ENCODE results near the gene C12orf60. TPM values are rescaled to one million over a fixed set of nuclear protein-coding genes. Genes with fewer than 3 reads are reported as not detected.
A peak's percentile ranks its signal among the peaks of the same experiment; 100 is the strongest.
"Not testable (repeated sequence)": the region's sequence is repeated elsewhere in the genome, so short reads cannot be mapped to it uniquely, and the experiment has no call there.

C12orf60 gene
- total RNA-seq: 1.3 TPM

DNA sequence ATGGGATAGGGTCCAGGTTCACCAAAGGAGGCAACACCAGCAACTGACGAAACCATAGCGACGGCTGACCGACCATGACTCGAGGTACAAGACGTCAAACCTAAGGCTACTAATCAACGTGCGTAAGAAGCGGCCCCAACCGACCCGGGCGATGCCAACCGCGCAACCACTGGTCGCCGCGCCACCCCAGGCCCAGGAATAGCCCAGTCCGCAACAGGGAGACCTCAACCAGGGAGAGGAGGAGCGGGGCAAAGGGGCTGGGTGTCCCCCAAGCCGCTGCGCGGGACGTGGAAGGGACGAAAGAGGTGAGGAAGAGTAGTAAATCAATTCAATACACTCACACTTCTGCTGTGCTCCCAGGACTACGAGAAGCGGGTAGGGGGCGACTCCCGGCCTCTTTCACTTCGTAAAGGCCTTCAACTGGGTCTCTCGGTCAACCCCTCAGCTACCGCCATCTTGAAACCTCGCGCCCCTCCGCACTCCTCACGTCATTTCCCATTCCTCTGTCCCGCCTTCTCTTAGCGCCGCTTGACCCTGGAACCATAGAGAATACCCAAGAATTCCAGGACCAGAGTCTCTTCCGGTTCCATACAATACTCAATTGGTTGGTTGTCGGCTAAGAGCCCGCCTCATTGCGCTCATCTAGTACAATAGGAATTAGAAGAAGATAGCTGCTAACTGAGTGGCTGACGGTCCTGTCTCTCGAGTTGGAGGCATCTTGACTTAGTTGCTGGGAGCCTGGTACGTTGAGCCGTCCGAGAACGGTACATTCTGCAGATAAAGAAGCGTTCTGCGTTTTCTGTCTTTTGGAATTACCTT is at the start of gene C12orf60, which contains the start of gene WBP11:
Gene C12orf60, plus strand, starts transcription at position 660 of the 819 bp plus-strand sequence. CDS start 19,266 bp downstream, outside the sequence.
Gene WBP11, minus strand, starts transcription at position 468 of the 819 bp plus-strand sequence. CDS start 2,095 bp downstream, outside the sequence.
- peak; percentile 99 for DNase-seq

GRCh38 chr12:14756334-14757143 is 46.9 kb upstream of the C12orf60 start:
- no peak for DNase-seq

DNA sequence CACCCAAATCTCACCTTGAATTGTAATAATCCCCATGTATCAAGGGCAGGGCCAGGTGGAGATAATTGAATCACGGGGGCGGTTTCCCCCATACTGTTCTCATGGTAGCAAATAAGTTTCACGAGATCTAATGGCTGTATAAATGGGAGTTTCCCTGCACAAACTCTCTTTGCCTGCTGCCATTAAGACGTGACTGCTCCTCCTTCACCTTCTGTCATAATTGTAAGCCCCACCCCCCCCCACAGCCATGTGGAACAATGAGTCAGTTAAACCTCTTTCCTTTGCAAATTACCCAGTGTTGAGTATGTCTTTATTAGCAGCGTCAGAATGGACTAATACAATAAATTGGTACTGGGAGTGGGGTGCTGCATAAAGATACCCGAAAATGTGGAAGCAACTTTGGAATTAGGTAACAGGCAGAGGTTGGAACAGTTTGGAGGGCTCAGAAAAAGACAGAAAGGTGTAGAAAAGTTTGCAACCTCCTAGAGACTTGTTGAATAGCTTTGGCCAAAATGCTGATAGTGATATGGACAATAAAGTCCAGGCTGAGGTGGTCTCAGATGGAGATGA is 43.7 kb upstream of the C12orf60 start:
- DNase-seq: not testable (repeated sequence)

- DNase-seq: no peak
Observed at GRCh38 chr12:14765398-14765797, 38.1 kb upstream of the C12orf60 start.

GRCh38 chr12:14766020-14766419 is 37.5 kb upstream of the C12orf60 start:
- DNase-seq: not testable (repeated sequence)

DNA sequence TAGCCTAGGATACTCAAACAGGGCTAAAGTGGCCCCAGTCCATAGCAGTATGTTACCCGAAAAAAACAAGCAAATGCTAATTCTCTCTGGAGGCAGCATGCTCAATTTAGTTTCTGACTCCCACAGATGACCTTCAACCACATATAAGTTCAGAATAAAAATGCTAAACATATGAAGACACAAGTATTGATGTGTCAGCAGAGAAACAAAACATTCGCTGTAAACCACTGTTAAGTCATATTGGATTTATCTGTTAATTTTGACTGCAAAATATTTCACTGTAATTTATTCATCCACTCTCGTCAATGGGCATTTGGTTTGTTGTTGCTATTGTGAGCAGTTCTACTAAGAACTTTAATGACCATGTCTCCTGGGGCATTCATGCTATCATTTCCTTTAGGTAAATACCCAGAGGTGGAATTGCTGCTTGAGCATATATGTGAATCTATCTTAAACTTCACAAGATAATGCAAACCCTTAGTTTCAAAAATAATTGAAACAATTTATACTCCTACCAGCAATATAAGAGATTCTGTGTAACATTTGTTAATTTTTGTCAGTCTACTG is 36.7 kb upstream of the C12orf60 start:
- DNase-seq: no peak

- no peak for DNase-seq
Observed at GRCh38 chr12:14767617-14768016, 35.9 kb upstream of the C12orf60 start.

- no peak for DNase-seq
Observed at GRCh38 chr12:14768823-14769405, 34.6 kb upstream of the C12orf60 start.

- DNase-seq: peak; percentile 68
Observed at GRCh38 chr12:14769466-14769968, 34.0 kb upstream of the C12orf60 start.

GRCh38 chr12:14769969-14770495 is 33.4 kb upstream of the C12orf60 start:
- peak; percentile 88 for DNase-seq

DNA sequence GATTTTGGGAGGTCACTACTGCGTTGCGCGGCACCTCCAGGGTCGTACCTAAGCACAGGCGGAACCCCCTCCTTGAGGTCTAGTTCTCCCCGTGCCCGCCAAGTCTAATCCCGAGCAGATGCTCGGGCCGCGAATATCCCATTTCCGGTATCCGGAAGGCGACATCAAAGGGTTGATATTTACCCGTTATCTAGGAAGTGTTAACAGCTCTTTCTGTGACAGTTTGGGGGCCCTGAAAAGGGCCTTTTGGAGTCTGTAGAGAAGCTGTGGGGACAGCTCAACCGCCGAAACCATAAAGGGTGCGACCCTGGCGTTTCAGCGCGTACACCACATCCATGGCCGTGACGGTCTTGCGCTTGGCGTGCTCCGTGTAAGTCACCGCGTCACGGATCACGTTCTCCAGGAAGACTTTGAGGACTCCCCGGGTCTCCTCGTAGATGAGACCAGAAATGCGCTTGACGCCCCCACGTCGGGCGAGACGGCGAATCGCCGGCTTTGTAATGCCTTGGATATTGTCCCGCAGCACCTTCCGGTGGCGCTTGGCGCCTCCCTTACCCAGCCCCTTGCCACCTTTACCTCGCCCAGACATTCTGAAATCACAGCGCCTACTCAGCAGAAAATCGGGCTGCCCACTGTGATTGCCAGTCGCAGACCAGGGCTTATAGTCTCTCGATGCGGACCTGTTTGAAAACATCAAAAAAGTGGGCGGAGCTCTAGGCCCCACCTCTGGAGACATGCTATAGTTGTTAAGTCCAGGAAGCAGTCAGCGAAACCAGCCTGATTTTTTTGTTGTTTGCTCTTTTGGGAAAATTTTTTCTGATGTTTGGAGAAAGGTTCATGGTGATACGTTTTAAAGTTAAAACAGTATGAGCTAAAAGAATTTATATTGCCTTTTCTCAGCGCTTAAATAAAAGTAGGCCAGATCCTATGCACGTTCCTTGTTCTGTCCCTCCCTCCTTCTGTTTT is 32.7 kb upstream of the C12orf60 start:
- DNase-seq: peak; percentile 97

GRCh38 chr12:14771651-14772137 is 31.8 kb upstream of the C12orf60 start:
- peak; percentile 36 for DNase-seq

- no peak for DNase-seq
Observed at GRCh38 chr12:14772946-14773345, 30.5 kb upstream of the C12orf60 start.

DNA sequence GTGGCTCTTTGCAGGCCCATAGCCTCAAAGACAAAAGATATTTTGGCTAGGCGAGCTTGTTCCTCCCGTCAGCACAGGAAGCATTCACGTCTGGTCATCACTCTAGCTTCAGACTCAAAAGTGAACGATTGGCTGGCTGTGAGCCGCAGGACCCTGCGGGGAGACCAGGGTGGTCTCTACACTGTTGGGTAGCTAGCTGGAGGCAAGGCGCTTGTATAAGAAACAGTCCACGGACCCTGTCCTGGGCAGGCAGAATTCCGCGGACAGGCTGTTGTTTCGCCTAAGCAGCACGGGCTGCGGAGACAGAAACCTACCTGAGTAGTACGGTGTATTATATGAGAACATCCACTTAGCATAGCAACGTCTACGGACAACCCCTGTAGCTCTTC is 29.8 kb upstream of the C12orf60 start:
- DNase-seq: no peak

DNA sequence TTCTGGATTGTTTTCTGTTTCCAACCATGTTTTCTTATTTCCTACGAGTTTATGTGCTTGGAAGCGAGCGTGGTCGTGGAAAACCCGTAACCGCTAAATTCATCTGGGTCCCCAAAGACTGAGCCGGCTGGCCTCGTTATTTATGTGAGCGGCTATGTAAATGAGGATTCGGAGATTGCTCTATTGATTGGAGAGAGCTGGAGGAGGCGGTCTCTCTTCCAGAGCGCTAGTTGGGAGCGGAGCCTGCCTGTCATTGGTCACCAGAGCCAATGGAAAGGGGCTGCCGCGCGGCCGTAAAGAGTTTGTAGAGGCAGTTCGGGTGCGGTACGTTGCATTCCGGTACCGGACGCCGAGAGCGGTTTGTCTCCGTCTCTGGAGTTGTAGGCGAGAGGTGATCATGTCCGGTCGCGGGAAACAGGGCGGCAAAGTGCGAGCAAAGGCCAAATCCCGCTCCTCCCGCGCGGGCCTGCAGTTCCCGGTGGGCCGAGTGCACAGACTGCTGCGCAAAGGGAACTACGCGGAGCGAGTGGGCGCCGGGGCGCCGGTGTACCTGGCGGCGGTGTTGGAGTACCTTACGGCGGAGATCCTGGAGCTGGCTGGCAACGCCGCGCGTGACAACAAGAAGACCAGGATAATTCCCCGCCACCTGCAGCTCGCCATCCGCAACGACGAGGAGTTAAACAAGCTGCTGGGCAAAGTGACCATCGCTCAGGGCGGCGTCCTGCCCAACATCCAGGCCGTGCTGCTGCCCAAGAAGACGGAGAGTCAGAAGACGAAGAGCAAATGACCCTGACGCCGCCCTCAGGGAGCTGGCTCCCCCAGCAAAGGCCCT is 29.2 kb upstream of the C12orf60 start:
- DNase-seq: peak; percentile 98

GRCh38 chr12:14774906-14775635 is 28.4 kb upstream of the C12orf60 start:
- DNase-seq: peak; percentile 61

- DNase-seq: no peak
Observed at GRCh38 chr12:14775636-14775980, 27.9 kb upstream of the C12orf60 start.

DNA sequence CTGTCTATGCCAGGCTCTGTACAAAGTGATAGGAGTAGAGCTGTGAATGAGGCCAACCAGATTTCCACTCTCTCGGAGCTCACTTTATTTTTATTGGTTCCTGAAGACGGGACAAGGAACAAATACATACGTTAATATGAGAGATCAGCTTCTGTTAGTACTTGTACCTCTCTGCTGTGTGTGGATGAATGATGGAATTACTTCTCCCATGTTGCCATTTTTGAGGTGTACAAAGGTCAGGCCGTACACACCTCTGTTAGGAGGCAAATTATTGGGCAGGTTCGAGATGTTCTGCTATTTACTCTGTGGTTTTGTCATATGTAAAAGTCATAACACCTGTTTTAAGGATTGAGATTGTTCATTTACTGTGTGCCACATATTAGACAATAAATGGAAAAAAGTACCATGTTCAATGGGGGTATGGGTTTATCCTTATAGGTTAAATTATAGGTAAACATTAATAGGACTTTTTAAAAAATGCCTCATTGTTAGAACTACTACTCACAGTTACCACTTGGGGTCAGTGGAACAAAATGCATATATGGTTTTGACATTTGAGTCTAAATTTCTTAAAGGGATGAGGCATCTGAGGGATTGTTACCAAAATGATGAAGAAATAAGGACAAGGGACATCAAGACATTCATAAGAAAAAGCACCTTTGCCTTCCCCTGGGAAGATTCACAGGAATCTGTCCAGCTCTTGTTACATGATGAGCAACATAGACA is 27.1 kb upstream of the C12orf60 start:
- no peak for DNase-seq
